ENCODE results near the gene HGD.

The HGD gene

GRCh38 chr3:120637851-120638559 is 44.0 kb downstream of the HGD start:
- Mint-ChIP-seq H3K27me3 (ENCODE audit: low read depth, poor library complexity) (peaks cover under 1% of the 10 kb centered on the region), H3K27ac (no peak overlapping the region), H3K4me1 (peaks cover 5% of the 10 kb centered on the region), H3K9me3 (no peaks in the 10 kb centered on the region), H3K4me3 (no peak overlapping the region), H3K36me3 (ENCODE audit: low read depth) (no peaks in the 10 kb centered on the region)
- TF ChIP-seq CTCF (IDR thresholded peaks at IDR 0.05): no peak
- DNase-seq: no peak

DNA sequence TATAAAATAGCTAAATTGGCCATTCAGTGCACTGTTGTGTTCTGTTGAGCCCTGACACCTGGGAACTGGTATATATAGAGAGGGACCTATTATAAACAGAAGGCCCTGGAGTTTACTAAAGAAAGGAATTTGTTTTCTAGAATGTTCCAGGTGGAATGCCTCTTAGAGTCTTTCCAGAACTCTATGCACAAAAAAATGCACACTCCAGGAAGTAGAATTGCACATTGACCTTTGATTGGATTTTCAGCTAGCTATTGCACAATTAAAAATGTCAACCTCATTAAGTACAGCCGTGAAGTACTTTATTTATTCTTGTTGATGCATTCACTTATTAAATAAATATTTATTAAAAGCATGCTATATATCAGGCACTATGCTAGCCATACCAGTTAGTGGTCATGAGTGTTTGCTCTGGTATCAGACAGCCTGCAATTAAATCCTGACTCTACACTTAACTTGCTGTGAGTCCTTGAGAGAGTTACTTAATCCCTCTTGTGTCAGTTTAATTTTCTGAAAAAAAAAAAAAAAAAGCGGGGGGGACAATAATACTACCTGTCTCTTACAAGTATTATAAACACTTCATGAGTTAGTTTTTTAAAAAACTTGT is 45.1 kb downstream of the HGD start:
- Mint-ChIP-seq H3K4me3 (no peak overlapping the region), H3K27ac (no peak overlapping the region), H3K4me1 (peaks cover 5% of the 10 kb centered on the region), H3K9me3 (no peaks in the 10 kb centered on the region), H3K27me3 (ENCODE audit: low read depth, poor library complexity) (peaks cover 3% of the 10 kb centered on the region), H3K36me3 (ENCODE audit: low read depth) (no peaks in the 10 kb centered on the region)
- no peak for DNase-seq
- TF ChIP-seq CTCF (IDR thresholded peaks at IDR 0.05): no peak

DNA sequence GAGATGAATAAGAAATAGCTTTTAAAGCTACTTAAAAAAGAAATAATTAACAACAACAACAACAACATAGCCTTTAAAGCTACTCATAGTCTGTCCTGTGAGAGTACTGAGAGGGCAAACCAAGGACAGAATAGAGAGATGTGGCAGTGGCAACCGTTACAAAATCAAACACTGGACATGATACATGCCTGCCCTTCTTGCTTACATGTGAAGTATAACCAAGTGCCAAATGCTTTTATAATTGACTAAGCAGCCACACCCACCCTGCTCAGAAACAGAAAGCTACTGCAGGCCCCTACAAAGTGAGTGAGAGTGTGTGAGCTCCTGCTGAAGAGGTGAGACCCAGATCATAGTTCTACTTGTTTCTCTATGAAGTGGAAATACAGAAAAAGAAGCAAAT is 47.5 kb downstream of the HGD start:
- Mint-ChIP-seq H3K9me3 (peaks cover 13% of the 10 kb centered on the region), H3K36me3 (ENCODE audit: low read depth) (no peaks in the 10 kb centered on the region), H3K27ac (no peak overlapping the region), H3K27me3 (ENCODE audit: low read depth, poor library complexity) (peaks cover 3% of the 10 kb centered on the region), H3K4me3 (no peak overlapping the region), H3K4me1 (peaks cover 5% of the 10 kb centered on the region)
- DNase-seq: no peak
- no peak for TF ChIP-seq CTCF (IDR thresholded peaks at IDR 0.05)

GRCh38 chr3:120625159-120625586 is 56.9 kb downstream of the HGD start:
- Mint-ChIP-seq H3K27ac (no peak overlapping the region), H3K27me3 (ENCODE audit: low read depth, poor library complexity) (peaks cover 3% of the 10 kb centered on the region), H3K9me3 (peaks cover 28% of the 10 kb centered on the region), H3K4me1 (no peaks in the 10 kb centered on the region), H3K36me3 (ENCODE audit: low read depth) (peaks cover 4% of the 10 kb centered on the region), H3K4me3 (no peak overlapping the region)
- TF ChIP-seq CTCF (IDR thresholded peaks at IDR 0.05): no peak
- DNase-seq: no peak

GRCh38 chr3:120623727-120624093 is 58.3 kb downstream of the HGD start:
- H3K9me3 Mint-ChIP-seq: peaks cover 22% of the 10 kb centered on the region
- H3K36me3 Mint-ChIP-seq (ENCODE audit: low read depth): peaks cover 4% of the 10 kb centered on the region
- no peak overlapping the region for H3K4me3 Mint-ChIP-seq
- no peak for TF ChIP-seq CTCF (IDR thresholded peaks at IDR 0.05)
- no peaks in the 10 kb centered on the region for H3K4me1 Mint-ChIP-seq
- peaks cover under 1% of the 10 kb centered on the region for H3K27me3 Mint-ChIP-seq (ENCODE audit: low read depth, poor library complexity)
- DNase-seq: no peak
- no peak overlapping the region for H3K27ac Mint-ChIP-seq

Measured in nephron progenitor cell (in vitro differentiated cells).